ENCODE measurements around the gene CACNA2D1.
"Not testable (repeated sequence)": the region's sequence is repeated elsewhere in the genome, so short reads cannot be mapped to it uniquely, and the experiment has no call there.

CACNA2D1 gene

DNA sequence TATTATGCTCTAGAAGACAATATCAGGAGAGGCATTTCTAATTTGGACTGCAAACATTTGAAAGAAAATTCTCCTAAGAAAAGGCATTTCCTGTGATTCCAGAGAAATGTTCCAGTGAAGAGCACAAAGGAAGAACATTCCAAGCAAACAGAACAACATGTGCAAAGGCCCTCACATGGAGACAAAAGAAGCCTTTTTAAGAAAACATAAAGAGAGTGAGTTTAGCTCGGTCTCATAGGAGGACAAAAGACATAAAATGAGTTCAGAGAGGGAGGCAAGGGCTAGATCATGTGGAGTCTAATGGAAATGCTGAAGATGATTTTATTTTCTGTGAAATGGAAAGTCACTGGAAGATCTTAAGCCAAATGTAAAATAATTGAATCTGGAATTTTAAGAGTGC lies 404.0 kb downstream of the CACNA2D1 start:
- DNase-seq (ENCODE audit: low read depth): no peak

DNA sequence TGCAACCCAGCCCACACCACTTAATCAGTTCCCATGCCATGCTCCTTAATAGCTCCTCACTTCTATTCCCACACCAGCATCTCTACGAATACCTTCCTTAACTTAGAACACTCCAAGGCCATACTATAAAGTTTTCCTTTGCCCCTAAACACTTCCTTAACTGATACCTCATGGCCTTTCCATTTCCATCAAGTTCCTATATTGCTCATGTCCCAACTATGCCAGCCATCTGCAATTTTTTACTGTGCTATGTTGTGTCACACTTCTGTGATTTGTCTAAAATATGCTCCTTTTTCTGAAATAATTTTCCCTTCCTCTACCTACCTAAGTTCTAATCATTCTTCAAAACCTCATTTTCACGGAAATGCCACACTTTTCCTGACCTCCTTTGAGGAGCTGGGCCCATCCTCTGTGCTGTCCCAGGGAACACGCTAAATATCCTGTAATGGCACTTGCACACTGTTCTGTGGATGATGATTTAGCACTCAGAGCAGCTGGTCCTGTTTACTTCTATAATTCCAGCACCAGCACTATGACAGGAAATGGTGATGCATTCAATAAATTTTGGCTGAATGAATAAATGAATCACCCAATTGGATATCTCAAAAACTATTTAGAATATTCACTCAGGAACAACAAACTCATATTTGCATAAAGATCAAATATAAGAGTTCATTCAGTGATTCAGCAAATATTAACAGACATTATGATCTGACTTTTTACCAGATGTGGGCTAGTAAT lies 407.3 kb downstream of the CACNA2D1 start:
- no peak for DNase-seq (ENCODE audit: low read depth)

DNA sequence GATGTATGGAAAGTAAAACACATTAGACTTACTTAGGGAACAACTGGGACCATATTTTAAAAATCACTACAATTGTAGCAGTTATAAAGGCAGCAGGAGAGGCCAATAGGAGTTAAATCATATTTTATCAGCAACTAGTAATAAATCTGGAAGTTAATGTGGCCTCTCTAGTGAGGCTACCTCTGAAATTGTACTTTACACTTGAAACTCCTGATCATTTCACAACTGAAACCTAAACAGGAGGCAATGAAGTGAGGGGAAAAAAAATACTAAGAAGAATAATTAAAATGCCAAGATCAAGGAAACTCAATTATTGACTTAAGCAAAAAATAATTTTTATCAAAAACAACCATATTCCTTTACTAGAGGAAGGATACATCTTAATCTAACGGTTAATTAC lies 408.1 kb downstream of the CACNA2D1 start:
- no peak for DNase-seq (ENCODE audit: low read depth)

DNA sequence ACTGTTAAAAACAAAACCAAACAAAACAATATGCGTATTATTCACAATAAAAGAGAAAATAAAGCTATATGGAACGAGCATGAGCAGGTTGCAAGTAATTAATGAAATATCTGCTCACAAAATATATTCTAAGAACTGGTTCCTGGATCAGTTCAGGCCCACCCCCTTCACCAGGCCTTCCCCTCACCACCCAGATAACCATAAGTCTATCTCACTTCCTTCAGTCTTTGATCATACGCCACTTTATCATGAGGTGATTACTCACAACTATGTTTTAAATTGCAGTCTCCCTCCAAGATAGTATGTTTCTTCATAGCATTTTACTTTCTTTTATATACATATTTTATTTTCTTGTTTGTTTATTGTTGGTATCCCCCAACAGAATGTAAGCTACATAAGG lies 410.7 kb downstream of the CACNA2D1 start:
- no peak for DNase-seq (ENCODE audit: low read depth)

DNA sequence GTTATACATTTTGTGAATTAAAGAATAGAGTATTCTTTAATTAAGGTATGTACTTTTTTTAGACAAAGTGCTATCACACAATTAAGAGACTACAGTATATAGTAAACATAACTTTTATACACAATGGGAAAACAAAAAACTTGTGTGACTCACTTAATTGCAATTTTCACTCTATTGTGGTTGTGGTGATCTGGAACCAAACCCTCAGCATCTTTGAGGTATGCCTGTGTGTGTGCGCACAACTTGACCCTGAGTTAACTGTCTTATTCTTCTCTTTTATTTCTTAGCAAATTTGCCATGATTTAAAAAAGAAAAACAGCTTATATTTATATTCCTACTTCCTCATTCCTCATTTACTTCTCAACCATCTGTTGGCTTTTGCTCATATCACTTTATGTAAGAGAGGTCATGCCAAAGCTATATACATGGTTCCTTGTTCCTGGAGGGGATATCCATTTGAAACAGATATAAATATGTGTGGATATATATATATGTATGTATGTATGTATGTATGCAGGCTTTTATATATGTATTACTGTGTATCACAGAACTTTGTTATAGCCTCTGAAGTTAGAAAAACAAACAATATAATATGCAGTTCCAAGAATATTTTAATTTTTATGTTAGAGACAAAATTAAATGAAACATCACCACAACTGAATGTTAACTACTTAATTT lies 414.2 kb downstream of the CACNA2D1 start:
- DNase-seq (ENCODE audit: low read depth): no peak

DNA sequence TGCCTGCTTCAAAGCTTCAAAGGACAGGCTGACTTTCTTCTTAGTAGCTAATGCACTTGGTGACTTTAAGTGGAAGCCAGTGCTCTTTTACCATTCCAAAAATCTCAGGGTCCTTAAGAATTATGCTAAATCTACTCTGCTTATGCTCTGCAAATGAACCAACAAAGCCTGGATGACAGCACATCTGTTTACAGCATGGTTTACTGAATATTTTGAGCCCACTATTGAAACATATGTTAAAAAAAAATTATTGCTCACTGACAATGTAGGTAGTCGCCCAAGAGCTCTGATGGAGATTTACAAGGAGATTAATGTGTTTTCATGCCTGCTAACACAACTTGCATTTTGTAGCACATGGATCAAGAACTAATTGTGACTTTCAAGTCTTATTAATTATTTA lies 415.5 kb downstream of the CACNA2D1 start:
- no peak for DNase-seq (ENCODE audit: low read depth)

DNA sequence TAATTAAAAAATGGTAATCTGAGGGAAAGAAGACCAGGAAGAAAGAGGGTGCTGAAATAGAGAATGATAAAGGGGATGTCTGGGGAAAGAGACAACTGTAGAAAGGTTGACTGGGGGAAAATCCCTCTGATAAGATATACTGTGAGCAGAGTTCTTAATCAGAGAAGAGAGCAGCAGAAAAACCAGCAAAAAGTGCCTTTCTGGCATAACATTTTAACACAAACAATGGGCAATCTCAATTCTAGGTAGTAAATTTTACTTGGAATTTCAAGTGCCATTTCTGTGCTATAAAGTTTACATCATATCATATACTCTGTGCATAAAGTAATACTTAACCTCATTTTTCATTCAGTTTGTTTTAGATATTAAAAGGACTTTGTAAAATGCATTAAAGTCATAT lies 421.9 kb downstream of the CACNA2D1 start:
- no peak for DNase-seq (ENCODE audit: low read depth)

DNA sequence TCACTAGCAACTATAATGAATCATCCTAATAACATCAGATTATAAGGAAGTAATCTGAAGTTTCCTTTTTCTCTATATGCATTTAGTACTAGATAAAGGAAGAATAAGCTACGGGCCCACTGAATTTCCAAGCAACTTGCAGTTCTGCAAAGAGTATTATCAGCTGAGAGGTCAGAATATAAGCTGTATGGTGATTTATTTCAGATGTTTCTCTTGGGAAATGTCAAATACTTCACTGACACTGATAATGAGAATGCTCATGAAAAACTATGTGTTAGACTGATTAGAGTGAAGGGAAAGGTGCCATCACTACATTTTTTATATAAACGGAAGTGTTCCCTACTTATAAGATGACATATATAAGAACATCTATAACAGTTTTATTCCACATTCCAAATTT lies 422.5 kb downstream of the CACNA2D1 start:
- DNase-seq (ENCODE audit: low read depth): no peak

DNA sequence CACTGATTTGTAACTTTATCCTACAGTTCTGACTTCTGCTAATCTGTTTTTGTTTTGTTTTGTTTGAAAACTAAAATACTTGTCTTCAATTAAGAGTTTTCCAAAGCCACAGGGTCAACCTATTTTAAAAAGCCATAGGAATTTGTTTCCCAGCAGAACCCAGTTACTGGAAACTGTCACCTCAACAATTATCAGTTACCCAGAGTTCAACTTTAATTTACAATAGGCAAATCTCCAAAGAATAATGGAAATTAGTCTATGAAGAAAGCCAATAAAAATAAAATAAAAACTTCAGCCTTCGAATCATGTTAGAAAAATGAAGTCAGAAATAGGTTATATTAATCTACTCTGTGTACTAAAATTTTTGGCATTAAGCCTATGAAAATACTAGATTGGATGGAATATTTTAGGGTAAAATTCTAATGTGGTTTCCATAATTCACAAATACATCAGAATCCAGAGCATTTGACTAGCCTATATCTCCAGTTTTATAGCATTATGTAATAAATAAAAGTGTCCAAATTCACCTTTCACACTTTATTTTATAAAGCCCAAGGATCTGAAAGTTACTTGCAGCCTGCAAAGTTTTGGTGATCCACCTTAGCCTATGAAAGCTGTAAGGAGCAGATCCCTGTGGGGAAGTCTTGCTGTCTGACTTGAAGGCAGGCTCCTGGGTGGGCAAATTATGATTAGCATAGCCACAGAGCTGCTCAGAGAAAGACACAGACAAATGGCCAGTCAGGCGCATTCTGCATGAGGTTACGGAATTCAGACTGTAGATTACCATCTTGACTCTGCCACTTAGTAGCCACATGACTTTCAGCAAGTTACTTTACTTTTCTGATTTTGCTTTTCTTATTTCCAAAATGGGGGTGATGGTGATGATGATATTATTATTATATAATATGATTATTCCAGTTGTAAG lies 423.8 kb downstream of the CACNA2D1 start:
- DNase-seq (ENCODE audit: low read depth): no peak

DNA sequence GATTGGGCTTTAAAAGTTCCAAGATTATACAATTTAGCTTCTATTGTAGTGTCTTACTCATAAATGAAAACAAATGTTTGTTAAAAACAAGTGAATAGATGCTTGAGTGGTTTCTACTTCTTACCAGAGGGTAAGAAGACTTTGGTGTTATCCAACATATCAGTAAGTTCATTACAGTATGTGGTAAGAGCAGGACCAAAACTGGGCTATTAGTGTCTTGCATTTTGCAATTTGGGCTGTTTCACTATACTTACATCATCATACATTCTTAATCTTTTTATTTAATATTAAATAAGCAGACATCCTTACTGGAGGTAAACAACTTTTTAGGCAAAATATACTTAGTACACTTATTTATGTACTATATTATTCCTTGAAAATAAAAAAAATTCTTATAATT lies 425.4 kb downstream of the CACNA2D1 start:
- no peak for DNase-seq (ENCODE audit: low read depth)

DNA sequence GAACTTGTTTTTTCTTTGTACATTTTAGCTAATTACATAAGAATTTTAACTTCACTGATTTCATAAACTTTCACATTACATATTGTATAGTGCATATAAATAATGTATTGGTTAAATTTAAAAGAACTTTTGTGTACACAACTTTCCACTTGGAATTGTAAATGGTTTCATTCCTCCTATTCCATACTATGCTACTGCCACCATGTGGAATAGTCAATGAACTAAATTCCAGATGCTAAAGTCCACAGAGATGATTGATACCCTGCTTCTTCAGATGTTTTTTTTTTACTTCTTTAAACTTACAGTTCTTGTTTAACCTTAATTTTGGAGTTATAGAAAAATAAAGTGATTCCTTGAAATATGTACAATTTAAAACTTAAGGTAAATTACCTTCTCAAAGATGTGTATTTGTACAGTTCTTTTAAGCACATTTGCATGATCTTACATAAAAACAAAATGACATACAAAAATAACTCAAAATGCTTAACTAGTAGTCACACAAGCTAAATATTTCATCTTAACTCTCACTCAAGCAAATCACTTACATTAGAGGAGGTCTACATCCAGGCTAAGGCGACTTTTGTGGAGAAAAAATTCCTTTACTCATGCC lies 426.1 kb downstream of the CACNA2D1 start:
- DNase-seq (ENCODE audit: low read depth): no peak

DNA sequence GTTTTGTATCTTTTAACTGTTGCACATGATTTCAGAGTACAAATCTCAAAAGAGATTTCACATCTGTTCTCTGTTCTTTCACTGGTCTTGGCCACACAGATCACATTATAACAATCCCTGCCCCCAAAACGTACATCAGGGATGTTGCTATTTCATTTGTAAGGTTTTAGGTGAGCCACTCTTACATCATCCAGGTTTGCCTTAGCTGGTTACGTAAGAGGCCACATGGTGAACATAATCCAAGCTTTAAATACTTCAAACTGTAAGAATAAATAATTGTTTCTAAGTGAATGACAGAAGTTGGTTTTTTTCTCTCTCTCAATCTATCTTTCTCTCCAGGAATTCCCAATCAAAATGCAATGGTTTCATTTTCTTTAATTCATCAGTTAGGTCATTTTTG lies 427.8 kb downstream of the CACNA2D1 start:
- no peak for DNase-seq (ENCODE audit: low read depth)

DNA sequence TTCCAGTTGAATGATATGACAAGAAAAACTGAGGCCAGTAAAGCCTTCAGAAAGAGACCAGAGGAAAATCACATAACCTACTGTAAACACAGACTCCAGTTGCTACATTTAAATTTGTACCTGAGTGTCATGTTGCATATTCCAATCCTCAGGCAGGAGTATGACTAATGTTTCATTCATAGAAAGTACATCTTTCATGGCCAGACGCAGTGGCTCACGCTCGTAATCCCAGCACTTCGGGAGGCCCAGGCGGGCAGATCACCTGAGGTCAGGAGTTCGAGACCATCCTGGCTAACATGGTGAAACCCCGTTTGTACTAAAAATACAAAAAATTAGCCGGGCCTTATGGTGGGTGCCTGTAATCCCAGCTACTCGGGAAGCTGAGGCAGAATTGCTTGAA lies 429.0 kb downstream of the CACNA2D1 start:
- DNase-seq (ENCODE audit: low read depth): not testable (repeated sequence)

DNA sequence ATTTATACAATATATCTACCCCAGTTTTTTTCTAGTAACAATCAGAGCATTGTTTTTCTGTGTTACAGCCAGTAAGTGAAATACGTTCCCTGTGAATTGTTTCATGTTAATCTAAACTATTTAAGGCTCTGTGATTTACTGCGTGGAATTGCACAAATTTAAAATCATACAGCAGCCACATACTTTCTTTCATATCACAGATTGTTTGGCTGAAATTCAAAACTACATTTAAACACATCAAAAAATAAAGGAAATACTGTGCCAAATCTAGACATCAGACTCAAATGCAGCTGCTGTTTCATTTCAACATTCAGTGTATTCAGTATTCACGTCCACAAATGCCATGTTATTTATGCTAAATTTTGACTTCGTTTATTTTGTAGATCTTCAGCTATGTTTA lies 431.1 kb downstream of the CACNA2D1 start:
- DNase-seq (ENCODE audit: low read depth): no peak

DNA sequence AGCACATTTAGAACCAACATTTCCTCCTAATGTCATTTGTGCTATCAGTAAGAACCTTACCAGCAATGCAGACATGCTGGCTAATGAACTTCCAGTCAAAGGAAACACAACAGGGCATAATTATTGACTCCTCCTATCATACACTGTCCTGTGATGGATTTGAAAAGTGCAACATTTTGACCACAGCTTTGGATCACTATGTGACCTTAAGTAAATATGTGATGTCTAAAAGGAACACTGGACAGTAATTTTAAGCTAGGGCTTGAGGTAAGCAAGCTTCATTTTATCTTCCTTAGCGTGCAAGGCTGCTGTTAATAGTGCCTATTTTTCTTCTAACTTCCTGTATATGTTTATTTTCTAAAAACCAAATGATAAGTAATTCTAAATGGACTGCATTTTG lies 433.2 kb downstream of the CACNA2D1 start:
- no peak for DNase-seq (ENCODE audit: low read depth)

DNA sequence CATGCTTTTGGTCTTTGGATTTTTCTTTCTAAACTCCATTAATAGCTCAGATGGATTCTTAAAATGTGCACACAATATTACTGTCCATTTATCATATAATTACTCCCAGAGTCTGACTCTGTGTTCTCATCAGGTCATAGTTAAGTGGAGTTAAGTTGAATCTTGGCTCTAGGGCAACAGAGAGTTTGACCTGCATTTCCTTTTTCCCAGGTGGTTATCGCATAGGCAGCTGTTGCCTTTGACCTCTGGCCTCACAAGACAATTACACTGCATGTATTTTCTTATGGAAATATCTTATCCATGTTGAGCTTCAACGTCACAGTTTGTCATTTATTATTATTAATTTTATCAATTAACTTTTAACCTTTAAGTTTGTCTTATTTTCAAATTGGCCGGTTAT lies 436.3 kb downstream of the CACNA2D1 start:
- DNase-seq (ENCODE audit: low read depth): no peak

DNA sequence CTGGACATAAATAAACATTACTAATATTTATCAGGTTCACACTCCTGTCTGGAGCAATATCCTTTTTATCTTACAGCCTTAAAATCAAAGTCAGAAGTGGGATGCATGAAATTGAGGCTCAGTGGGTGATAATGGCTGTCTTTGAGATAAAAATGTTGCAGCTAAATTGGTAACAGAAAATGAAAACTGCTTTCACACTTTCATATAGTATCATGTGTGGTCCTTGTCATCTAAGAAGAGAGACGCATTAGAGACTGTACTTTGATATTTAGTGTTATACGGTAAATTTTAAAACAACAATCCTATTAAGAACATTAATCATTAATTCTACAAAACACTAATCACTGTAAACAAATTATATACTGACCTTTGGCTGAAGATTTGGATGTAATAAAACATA lies 438.5 kb downstream of the CACNA2D1 start:
- DNase-seq (ENCODE audit: low read depth): no peak

DNA sequence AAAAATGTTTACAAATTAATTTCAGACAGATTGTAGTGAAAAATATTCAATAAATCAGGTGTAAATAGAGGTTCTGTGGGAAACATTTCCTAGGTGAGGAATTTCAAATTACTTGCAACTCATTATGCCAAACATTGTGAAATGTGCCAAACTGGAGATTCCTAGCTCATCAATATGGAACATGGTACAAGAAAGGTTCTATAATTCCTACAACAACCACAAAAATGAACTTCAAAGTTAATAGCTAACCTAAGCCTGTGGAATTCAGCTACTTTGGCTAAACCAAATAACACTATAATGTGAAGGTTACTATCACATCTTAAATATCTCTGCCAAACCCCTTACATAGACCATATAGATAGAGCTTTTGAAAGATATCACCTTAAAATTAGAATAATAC lies 450.4 kb downstream of the CACNA2D1 start:
- no peak for DNase-seq (ENCODE audit: low read depth)

DNA sequence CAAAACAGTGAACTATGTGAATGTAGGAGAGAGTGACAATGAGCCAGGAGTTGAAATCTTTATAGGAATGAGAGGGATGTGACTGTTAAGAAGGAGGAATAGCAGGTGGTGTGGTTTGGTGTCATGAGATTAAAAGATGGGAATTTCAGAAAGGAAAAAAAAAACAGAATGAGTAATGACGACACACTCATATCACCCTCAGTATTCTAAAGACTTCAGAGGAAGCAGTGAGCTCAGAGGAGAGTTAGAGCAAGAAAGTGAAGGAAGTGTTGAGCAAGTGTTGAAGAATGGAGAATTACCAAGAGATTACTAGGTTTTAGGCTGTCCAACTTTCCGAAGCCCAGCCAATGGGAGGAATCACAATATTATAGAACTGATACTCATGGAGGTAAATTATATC lies 453.2 kb downstream of the CACNA2D1 start:
- DNase-seq (ENCODE audit: low read depth): no peak

DNA sequence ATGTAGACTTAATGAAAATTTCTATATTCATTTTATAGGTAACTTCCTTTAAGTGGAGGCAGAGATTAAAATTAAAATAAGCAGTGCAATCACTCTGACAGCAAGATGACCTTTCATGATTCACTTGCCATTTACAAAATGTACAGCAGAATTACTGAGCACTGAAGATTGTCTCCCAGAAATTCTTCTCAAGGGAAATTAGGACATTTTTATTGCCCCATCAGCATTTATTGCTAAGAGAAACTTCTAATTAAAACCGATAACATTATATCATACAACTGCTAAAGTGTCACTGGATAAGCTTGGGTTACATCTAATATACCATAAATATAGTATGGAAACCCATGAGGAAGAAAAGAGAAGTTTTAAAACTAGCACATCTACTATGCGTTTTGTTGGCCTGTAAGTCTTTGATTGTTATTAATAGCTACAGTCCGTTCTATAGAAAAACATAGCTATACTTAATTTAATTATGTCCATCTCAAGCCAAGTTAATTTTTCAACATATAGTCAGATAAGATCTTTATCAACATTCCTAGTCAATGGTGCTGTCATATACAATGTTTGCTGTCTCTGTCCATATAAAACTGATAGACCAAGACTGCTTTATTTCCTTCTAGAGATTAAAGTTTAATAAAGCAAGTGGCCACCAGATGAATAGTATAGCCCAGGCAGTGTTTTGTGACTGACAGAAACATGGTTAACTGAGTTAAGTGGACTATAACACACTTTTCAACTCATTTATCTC lies 456.7 kb downstream of the CACNA2D1 start:
- no peak for DNase-seq (ENCODE audit: low read depth)

DNA sequence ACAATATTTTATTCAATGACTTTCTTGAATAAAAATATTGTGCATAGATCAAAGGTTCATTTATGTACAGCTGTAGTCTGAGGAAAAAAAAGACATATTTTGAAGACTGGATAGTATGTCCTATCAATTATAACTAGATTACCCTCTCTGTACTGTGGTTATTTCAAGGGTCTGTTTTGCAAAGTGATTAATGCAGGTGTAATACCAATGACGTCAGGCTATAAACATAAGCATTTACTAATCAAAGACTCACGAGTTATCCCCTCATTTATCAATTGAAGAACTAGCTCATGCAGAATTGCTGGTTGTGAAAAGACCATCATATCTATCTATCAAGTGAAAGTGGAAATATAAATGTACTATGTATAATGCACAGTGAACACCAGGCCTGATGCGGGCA lies 460.2 kb downstream of the CACNA2D1 start:
- DNase-seq (ENCODE audit: low read depth): no peak

DNA sequence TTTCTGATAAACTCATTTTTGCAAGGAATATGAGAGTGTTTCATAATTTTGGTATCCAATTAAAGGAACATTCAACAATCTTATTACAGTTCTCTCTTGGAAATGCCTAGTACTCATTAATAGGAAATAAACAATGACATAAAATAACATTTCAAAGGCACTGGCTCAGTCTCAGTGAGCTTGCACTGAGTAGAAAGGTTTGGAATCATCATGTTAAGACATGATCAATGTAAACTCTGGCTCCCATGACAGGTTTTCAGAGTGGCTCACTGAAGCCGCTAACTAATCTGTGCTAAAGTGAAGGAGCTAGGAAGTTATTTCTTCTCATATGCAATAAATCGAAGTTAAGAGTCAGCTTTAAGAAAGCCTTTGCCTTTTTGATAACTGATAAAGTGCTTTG lies 470.5 kb downstream of the CACNA2D1 start:
- no peak for DNase-seq (ENCODE audit: low read depth)

Measured in activated T-cell treated with anti-CD3 and anti-CD28 coated beads for 48 hours (primary cell).